OCI-LY3 (cell line): ENCODE measurements around the gene KIF6.
A peak's percentile ranks its signal among the peaks of the same experiment; 100 is the strongest.

Source experiments
- H2AFZ ChIP-seq: fragments of 200-600, 300-600 bp; shearing (Covaris generic); 2 replicates; pipeline ENCODE4 v1.6.0; 2014; ENCODE audit warnings: antibody characterized with exemption, low read depth, low read length
- H3K27ac ChIP-seq: fragments of 200-600, 300-600 bp; sonication (generic); 2 replicates; pipeline ENCODE4 v1.5.1; 2014; ENCODE audit warnings: mild to moderate bottlenecking, low read length, moderate library complexity, mixed read lengths
- H3K27me3 ChIP-seq: fragments of 200-600, 300-600 bp; sonication (generic); 2 replicates; pipeline ENCODE4 v1.6.1; 2014; ENCODE audit warnings: low read depth, low read length, mixed read lengths
- H3K36me3 ChIP-seq: fragments of 200-600, 300-600 bp; sonication (generic); replicated peaks from 2 replicates; pipeline ENCODE3; 2014; ENCODE audit warnings: low read depth, low read length, mixed read lengths
- H3K4me1 ChIP-seq: fragments of 300-600, 200-600 bp; sonication (generic); 2 replicates; pipeline ENCODE4 v1.6.1; 2014; ENCODE audit warnings: low read length, mixed read lengths
- H3K4me2 ChIP-seq: fragments of 200-600, 300-600 bp; sonication (generic); 2 replicates; pipeline ENCODE4 v1.6.1; 2014; ENCODE audit warnings: low read length, mixed read lengths
- H3K4me3 ChIP-seq: fragments of 300-600, 200-600 bp; sonication (generic); 2 replicates; pipeline ENCODE4 v1.5.1; 2014; ENCODE audit warnings: antibody characterized with exemption, mild to moderate bottlenecking, low read length, moderate library complexity
- H3K79me2 ChIP-seq: fragments of 300-600, 200-600 bp; shearing (Covaris generic); 2 replicates; pipeline ENCODE4 v1.6.1; 2014; ENCODE audit warnings: mild to moderate bottlenecking, low read length, mixed read lengths
- H3K9ac ChIP-seq: fragments of 300-600, 200-600 bp; shearing (Covaris generic); 2 replicates; pipeline ENCODE4 v1.6.0; 2014; ENCODE audit warnings: mild to moderate bottlenecking, low read length, moderate library complexity
- H3K9me3 ChIP-seq: fragments of 200-600, 300-600 bp; shearing (Covaris generic); 2 replicates; pipeline ENCODE4 v1.6.1; 2014; ENCODE audit warnings: low read length, mixed read lengths; ENCODE audit not compliant: insufficient read depth
- H4K20me1 ChIP-seq: fragments of 200-600, 300-600 bp; sonication (generic); 2 replicates; pipeline ENCODE4 v1.6.1; 2016; ENCODE audit warnings: low read length, mixed read lengths; ENCODE audit not compliant: insufficient read depth
- CTCF ChIP-seq: fragments of 200-600, 300-600 bp; sonication (generic); IDR thresholded peaks from 2 replicates; pipeline ENCODE4 v1.5.1; 2014; ENCODE audit warnings: antibody characterized with exemption, low read length, low read depth
- EZH2phosphoT487 ChIP-seq: fragments of 200-600 bp; shearing (Covaris generic); IDR thresholded peaks from 2 replicates; pipeline ENCODE4 v1.6.1; 2018; ENCODE audit warnings: antibody characterized with exemption, mixed run types, low read depth

Gene KIF6

GRCh38 chr6:39567091-39567490 is 158.1 kb downstream of the KIF6 start:
- Histone ChIP-seq H3K27ac (no peak overlapping the region), H2AFZ (no peak overlapping the region), H3K9ac (no peak overlapping the region), H3K4me3 (no peak overlapping the region), H3K79me2 (no peaks in the 10 kb centered on the region), H3K4me1 (peaks cover 12% of the 10 kb centered on the region), H3K27me3 (no peaks in the 10 kb centered on the region), H4K20me1 (no peaks in the 10 kb centered on the region), H3K9me3 (no peaks in the 10 kb centered on the region), H3K36me3 (no peaks in the 10 kb centered on the region), H3K4me2 (no peak overlapping the region)
- TF ChIP-seq EZH2phosphoT487 (no peak), CTCF (no peak)

- Histone ChIP-seq H3K4me1 (peaks cover 12% of the 10 kb centered on the region), H3K4me2 (no peak overlapping the region), H4K20me1 (no peaks in the 10 kb centered on the region), H3K9me3 (no peaks in the 10 kb centered on the region), H3K27ac (no peak overlapping the region), H3K4me3 (no peak overlapping the region), H2AFZ (no peak overlapping the region), H3K36me3 (no peaks in the 10 kb centered on the region), H3K9ac (no peak overlapping the region), H3K79me2 (no peaks in the 10 kb centered on the region), H3K27me3 (no peaks in the 10 kb centered on the region)
- TF ChIP-seq EZH2phosphoT487 (no peak), CTCF (no peak)
Measured at GRCh38 chr6:39566456-39566855, 158.8 kb downstream of the KIF6 start.

GRCh38 chr6:39565956-39566355 is 159.3 kb downstream of the KIF6 start:
- H3K79me2 ChIP-seq, result no peaks in the 10 kb centered on the region
- TF ChIP-seq CTCF, result no peak
- no peak for TF ChIP-seq EZH2phosphoT487
- no peak overlapping the region for H3K4me3 ChIP-seq

GRCh38 chr6:39563566-39564311 is 161.5 kb downstream of the KIF6 start:
- H3K4me1 ChIP-seq, result peaks cover 20% of the 10 kb centered on the region

More at GRCh38 chr6:39565956-39566355, 159.3 kb downstream of the KIF6 start:
- Histone ChIP-seq H3K27ac (no peak overlapping the region), H3K9me3 (no peaks in the 10 kb centered on the region), H3K4me1 (peaks cover 14% of the 10 kb centered on the region), H3K9ac (no peak overlapping the region), H3K27me3 (no peaks in the 10 kb centered on the region), H3K36me3 (no peaks in the 10 kb centered on the region), H3K4me2 (no peak overlapping the region), H4K20me1 (no peaks in the 10 kb centered on the region), H2AFZ (no peak overlapping the region)

More at GRCh38 chr6:39563566-39564311, 161.5 kb downstream of the KIF6 start:
- Histone ChIP-seq H2AFZ (no peak overlapping the region), H3K27ac (no peak overlapping the region), H3K4me2 (peak overlapping the region; percentile 29), H3K27me3 (no peaks in the 10 kb centered on the region), H3K79me2 (no peaks in the 10 kb centered on the region), H3K36me3 (no peaks in the 10 kb centered on the region), H3K9ac (no peak overlapping the region), H4K20me1 (no peaks in the 10 kb centered on the region), H3K9me3 (no peaks in the 10 kb centered on the region), H3K4me3 (no peak overlapping the region)
- no peak for TF ChIP-seq CTCF
- no peak for TF ChIP-seq EZH2phosphoT487
